Activated CD4-positive, alpha-beta T cell treated with anti-CD3 and anti-CD28 coated beads for 1 hour (primary cell): ENCODE measurements around the gene LRRC59.
A peak's percentile ranks its signal among the peaks of the same experiment; 100 is the strongest.
"Not testable (repeated sequence)": the region's sequence is repeated elsewhere in the genome, so short reads cannot be mapped to it uniquely, and the experiment has no call there.

ENCODE experiments used
- DNase-seq: peaks from one replicate; pipeline ENCODE4 v3.0.0-alpha.2; 2020

LRRC59 gene

DNA sequence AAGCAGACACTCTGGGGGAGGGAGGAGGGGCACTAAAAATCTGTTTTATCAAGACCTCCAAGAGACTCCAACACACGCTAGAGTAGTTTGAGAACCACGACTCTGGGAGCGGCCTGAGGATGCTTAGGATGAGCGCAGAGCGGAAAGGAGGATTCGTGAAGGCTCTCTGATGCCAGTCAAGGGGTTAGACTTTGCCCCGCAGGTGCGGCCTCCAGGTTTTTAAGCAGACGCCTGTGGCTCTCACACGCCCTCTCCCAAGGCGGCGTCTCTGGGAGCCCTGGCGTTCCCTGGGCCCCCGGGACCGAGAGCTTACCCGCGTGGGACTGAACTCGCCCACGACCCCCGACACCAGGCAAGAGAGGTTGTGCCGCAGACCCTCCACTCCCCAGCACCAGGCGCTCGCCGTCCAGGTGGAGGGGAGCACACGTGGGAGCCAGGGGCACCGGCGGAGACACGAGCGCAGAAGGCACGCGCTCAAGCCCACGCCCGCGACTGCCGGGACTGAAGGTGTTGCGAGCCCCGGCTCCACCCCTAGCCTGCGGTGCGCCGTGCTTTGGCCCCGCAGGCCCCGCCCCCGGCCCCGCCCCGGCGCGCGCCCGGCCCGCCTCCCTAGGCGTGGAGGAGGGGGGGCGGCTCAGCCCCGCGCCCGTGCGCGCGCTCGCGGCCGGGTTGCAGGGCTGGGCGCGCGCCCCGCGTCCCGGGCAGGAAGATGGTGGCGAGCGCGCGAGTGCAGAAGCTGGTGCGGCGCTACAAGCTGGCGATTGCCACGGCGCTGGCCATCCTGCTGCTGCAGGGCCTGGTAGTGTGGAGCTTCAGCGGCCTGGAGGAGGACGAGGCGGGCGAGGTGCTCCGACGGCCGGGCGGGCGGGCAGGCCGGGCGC is 51.7 kb downstream of the LRRC59 start, which contains the start of gene XYLT2:
TSS of gene XYLT2 (plus strand) at position 695 of the 881 bp plus-strand sequence. CDS start at position 710, 15 bp downstream.
- DNase-seq = peak; percentile 88

- DNase-seq = no peak
Measured at GRCh38 chr17:50344731-50345365, 52.5 kb downstream of the LRRC59 start.

DNA sequence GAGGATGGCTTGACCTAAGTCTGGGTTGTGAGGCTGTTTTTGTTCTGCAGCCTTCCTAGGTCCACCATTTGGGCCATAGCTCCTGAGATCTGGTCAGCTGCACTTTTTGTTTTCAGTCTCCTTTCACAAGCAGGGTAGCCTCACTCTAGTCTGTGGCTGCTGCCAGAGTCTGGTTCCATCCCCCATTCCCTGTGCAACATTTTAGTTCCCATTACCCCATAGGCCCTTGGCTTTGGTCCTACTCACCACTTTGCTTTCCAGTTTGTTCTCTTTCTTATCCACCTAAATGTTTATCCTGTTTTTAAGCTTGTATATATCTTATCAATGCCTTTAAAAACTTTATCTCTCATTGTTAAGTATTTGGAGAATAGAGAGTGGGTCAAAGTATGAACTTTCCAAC is 57.9 kb downstream of the LRRC59 start:
- no peak for DNase-seq

DNA sequence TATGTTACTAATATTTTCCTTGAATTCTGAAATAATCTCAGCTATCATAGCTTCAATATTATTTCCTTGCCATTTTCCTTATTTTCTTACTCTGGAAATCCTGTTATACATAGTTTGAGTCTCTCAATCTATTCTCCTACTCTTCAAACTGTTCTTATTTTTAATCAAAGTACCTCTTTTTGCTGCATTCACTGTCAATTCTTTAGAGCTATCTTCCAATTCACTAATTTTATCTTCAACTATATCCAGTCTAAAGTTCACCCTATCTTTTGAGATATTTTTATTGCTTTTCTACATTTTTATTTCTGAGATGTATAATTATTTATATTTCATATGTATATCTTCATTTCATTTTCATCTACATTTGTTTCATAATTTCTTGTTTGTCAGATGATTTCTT is 58.7 kb downstream of the LRRC59 start:
- no peak for DNase-seq

DNA sequence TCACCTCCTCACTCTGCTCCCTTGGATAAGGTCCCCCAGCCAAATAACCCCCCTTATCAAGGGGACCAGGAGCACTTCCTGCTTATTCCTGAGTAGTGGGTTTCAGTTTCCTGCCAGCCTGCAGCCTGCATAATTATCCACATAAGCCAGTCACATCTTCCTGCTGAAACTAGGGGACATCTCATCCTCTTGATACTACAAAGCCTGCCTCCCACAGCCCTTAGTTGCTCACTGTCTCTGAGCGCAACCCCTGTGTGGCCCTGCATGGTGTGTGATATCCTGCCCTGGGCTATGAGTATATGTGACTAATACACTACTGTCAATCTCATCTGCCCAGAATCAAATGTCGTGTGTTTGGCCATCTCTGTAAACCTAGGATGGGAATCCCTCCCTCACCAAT is 59.4 kb downstream of the LRRC59 start:
- no peak for DNase-seq

- not testable (repeated sequence) for DNase-seq
Measured at GRCh38 chr17:50333291-50334057, 63.8 kb downstream of the LRRC59 start.

DNA sequence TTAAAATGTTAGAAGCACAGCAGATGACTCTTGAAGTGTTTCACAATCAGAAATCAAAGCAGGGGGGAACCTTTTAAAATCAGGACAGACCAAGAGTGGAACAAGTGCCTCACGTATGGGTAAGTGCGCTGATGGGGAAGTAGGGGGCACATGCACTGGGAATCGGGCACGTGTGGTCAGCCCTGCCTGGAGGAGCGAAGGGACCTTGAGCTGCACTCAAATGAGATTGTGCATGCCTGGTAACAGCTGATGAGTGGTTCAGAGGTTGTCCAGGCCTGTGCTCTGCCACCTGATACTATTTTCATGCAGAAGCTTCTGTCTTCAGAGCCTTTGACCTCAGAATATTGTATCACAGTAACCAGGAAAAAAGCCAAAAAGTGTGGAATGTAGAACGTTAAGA is 65.1 kb downstream of the LRRC59 start:
- no peak for DNase-seq
